HTERT RPE-1 (cell line): ENCODE data around the gene ARHGAP24.

Source experiments
- in situ Hi-C: fragments of 300-500 bp; cut with MboI; formaldehyde crosslinking; loops from 4 replicates; pipeline ENCODE4 v1.14.3; 2020; ENCODE audit warnings: low sequenced_read_pairs

Gene ARHGAP24

GRCh38 chr4:85732124-85732523 lies 257.2 kb downstream of the ARHGAP24 start:
- in situ Hi-C loops = no loop called here

- in situ Hi-C loops = no loop called here
Measured at GRCh38 chr4:85733798-85734197, 258.8 kb downstream of the ARHGAP24 start.

GRCh38 chr4:85734424-85734831 lies 259.5 kb downstream of the ARHGAP24 start:
- in situ Hi-C loops = no loop called here

- in situ Hi-C loops = no loop called here
Measured at GRCh38 chr4:85736571-85736970, 261.6 kb downstream of the ARHGAP24 start.

GRCh38 chr4:85737254-85737653 lies 262.3 kb downstream of the ARHGAP24 start:
- in situ Hi-C loops = no loop called here

GRCh38 chr4:85738721-85739120 lies 263.8 kb downstream of the ARHGAP24 start:
- in situ Hi-C loops = no loop called here

- in situ Hi-C loops = no loop called here
Measured at GRCh38 chr4:85740431-85740861, 265.5 kb downstream of the ARHGAP24 start.

GRCh38 chr4:85741381-85741780 lies 266.4 kb downstream of the ARHGAP24 start:
- in situ Hi-C loops = no loop called here

GRCh38 chr4:85741921-85742591 lies 267.1 kb downstream of the ARHGAP24 start:
- in situ Hi-C loops = no loop called here

- in situ Hi-C loops = no loop called here
Measured at GRCh38 chr4:85744950-85745349, 270.0 kb downstream of the ARHGAP24 start.

GRCh38 chr4:85745939-85746338 lies 271.0 kb downstream of the ARHGAP24 start:
- in situ Hi-C loops = no loop called here

GRCh38 chr4:85747882-85748491 lies 273.0 kb downstream of the ARHGAP24 start:
- in situ Hi-C loops = no loop called here

GRCh38 chr4:85748654-85749053 lies 273.7 kb downstream of the ARHGAP24 start:
- in situ Hi-C loops = no loop called here

- in situ Hi-C loops = no loop called here
Measured at GRCh38 chr4:85751866-85752265, 276.9 kb downstream of the ARHGAP24 start.

- in situ Hi-C loops = no loop called here
Measured at GRCh38 chr4:85755285-85755684, 280.3 kb downstream of the ARHGAP24 start.

- in situ Hi-C loops = no loop called here
Measured at GRCh38 chr4:85756938-85757337, 282.0 kb downstream of the ARHGAP24 start.

GRCh38 chr4:85759388-85759787 lies 284.4 kb downstream of the ARHGAP24 start:
- in situ Hi-C loops = no loop called here

- in situ Hi-C loops = no loop called here
Measured at GRCh38 chr4:85760511-85760910, 285.6 kb downstream of the ARHGAP24 start.

- in situ Hi-C loops = no loop called here
Measured at GRCh38 chr4:85761803-85762528, 287.0 kb downstream of the ARHGAP24 start.

- in situ Hi-C loops = no loop called here
Measured at GRCh38 chr4:85762529-85762871, 287.6 kb downstream of the ARHGAP24 start.

- in situ Hi-C loops = no loop called here
Measured at GRCh38 chr4:85763202-85763601, 288.3 kb downstream of the ARHGAP24 start.

GRCh38 chr4:85767649-85768048 lies 292.7 kb downstream of the ARHGAP24 start:
- in situ Hi-C loops = no loop called here
